Hematopoietic multipotent progenitor cell (in vitro differentiated cells): ENCODE data around the gene SCD. TPM values are rescaled to one million over a fixed set of nuclear protein-coding genes. Genes with fewer than 3 reads are reported as not detected.

Source experiments
- DNase-seq, 3 donors: peaks; one replicate each; pipeline ENCODE4 v3.0.0-alpha.2; 2011 to 2015; ENCODE audit warnings: low read depth in 2 of 3, low spot score in 2 of 3
- small RNA-seq: library from RNA; depleted of rRNA; stranded (forward); fragments of <200 nt; gene quantifications from one replicate; pipeline ENCODE3, GENCODE V24; 2012
- total RNA-seq: library from RNA; depleted of rRNA; stranded (reverse); fragments of >200 nt; gene quantifications from one replicate; pipeline ENCODE4 v1.2.3, GENCODE V29; 2012

SCD gene
- total RNA-seq, 1 donor = 21.3 TPM

- DNase-seq = no peak
These were observed 44.4 kb downstream of the SCD start for GRCh38 chr10:100391163-100392002.

GRCh38 chr10:100392686-100393003 lies 45.6 kb downstream of the SCD start:
- DNase-seq = no peak

GRCh38 chr10:100395626-100396025 lies 48.6 kb downstream of the SCD start:
- no peak for DNase-seq

GRCh38 chr10:100396605-100397004 lies 49.6 kb downstream of the SCD start:
- DNase-seq = no peak

- no peak for DNase-seq
These were observed 54.7 kb downstream of the SCD start for GRCh38 chr10:100401631-100402328.

- DNase-seq = no peak
These were observed 56.7 kb downstream of the SCD start for GRCh38 chr10:100403734-100404133.

GRCh38 chr10:100413173-100413572 lies 66.1 kb downstream of the SCD start:
- no peak for DNase-seq

Small RNA genes lying within 50 kb of the gene (small RNA-seq; reads per million reads assigned to genes)
- not detected for gene RF00019

Other genes starting within 250 kb of the SCD start
- gene ERLIN1, start 161.2 kb upstream of the SCD start, total RNA-seq = 33.9 TPM
- 6.7 TPM for gene CHUK, start 117.6 kb upstream of the SCD start, total RNA-seq
- gene CWF19L1, start 79.6 kb upstream of the SCD start, total RNA-seq = 14.3 TPM
- gene BLOC1S2, start 60.6 kb upstream of the SCD start, total RNA-seq = 11.3 TPM
- gene PKD2L1, start 17.0 kb upstream of the SCD start, total RNA-seq = not detected
- gene WNT8B, start 115.8 kb downstream of the SCD start, total RNA-seq = not detected
- gene SEC31B, start 172.6 kb downstream of the SCD start, total RNA-seq = 9.7 TPM
- gene NDUFB8, start 182.6 kb downstream of the SCD start, total RNA-seq = 158 TPM
- 14.0 TPM for gene HIF1AN, start 188.7 kb downstream of the SCD start, total RNA-seq